Ascending aorta (tissue), 2 donors: ENCODE data around the gene SLIT3. TPM values are rescaled to one million over a fixed set of nuclear protein-coding genes. Genes with fewer than 3 reads are reported as not detected.

Experiments used
- DNase-seq, 2 donors: peaks; one replicate each; pipeline ENCODE4 v3.0.0-alpha.2; 2019; ENCODE audit warnings: low spot score in 2 of 2
- H3K27ac ChIP-seq, 2 donors: fragments of 200-600 bp; sonication (generic); one replicate each; pipeline ENCODE4 v1.5.1; 2016 to 2017; ENCODE audit warnings: mild to moderate bottlenecking in 1 of 2
- H3K27me3 ChIP-seq: fragments of 200-600 bp; sonication (generic); one replicate; pipeline ENCODE4 v1.5.1; 2017
- H3K36me3 ChIP-seq, 2 donors: fragments of 200-600 bp; sonication (generic); one replicate each; pipeline ENCODE4 v1.5.1; 2016
- H3K4me1 ChIP-seq, 2 donors: fragments of 200-600 bp; sonication (generic); one replicate each; pipeline ENCODE4 v1.5.1; 2016 to 2017; ENCODE audit warnings: mild to moderate bottlenecking in 1 of 2
- H3K4me3 ChIP-seq, 2 donors: fragments of 200-600 bp; sonication (generic); one replicate each; pipeline ENCODE4 v1.5.1; 2016 to 2017; ENCODE audit warnings: mild to moderate bottlenecking in 1 of 2
- H3K9me3 ChIP-seq, 2 donors: fragments of 200-600 bp; sonication (generic); one replicate each; pipeline ENCODE4 v1.5.1; 2016
- CTCF ChIP-seq, 3 experiments: fragments of 200-600 bp in 2 of 3; fragments of 450-650 bp in 1 of 3; sonication (generic) in 2 of 3; IDR thresholded peaks; one replicate each; pipeline ENCODE4 v1.5.1; 2016 to 2019; ENCODE audit warnings: antibody characterized with exemption in 3 of 3, mild to moderate bottlenecking in 1 of 3, moderate library complexity in 1 of 3
- intact Hi-C: fragments of 100-400 bp; cut with DNase I; formaldehyde crosslinking; loops from one replicate; pipeline ENCODE4 v1.15.1; 2023
- total RNA-seq: library from RNA; depleted of rRNA; stranded (reverse); fragments of >200 nt; gene quantifications from one replicate; pipeline ENCODE4 v1.1.0, GENCODE V29; 2016

Gene SLIT3
- total RNA-seq, 1 donor from 2014 or later: 128 TPM

- Histone ChIP-seq H3K27me3 (no peaks in the 10 kb centered on the region), H3K27ac (no peak overlapping the region), H3K4me3 (no peak overlapping the region), H3K4me1 (peaks cover 0 to 14% of the 10 kb centered on the region in 2 donors), H3K36me3 (no peaks in the 10 kb centered on the region), H3K9me3 (no peaks in the 10 kb centered on the region)
- no peak for TF ChIP-seq CTCF (IDR thresholded peaks at IDR 0.05)
- intact Hi-C loops: loop anchor here (5.0 to 10.0 kb wide), 5 partner anchors 106 to 818 kb away; partner anchors contain the start of genes RARS1 and SPDL1
- no peak for DNase-seq
These were observed 2.2 kb upstream of the SLIT3 start for GRCh38 chr5:169303119-169303515.

- Histone ChIP-seq H3K36me3 (no peaks in the 10 kb centered on the region), H3K4me1 (peaks cover 0 to 19% of the 10 kb centered on the region in 2 donors), H3K27ac (peak overlapping the region in 1 of 2 donors; percentile 80), H3K27me3 (no peaks in the 10 kb centered on the region), H3K9me3 (no peaks in the 10 kb centered on the region), H3K4me3 (peak overlapping the region in 1 of 2 donors; percentile 88)
- intact Hi-C loops: loop anchor here (1.0 to 10.0 kb wide), 7 partner anchors 105 to 818 kb away; partner anchors contain the start of genes RARS1 and SPDL1
- DNase-seq: peak; percentile 41 to 86
- TF ChIP-seq CTCF (IDR thresholded peaks at IDR 0.05): peak; percentile 77 to 95 (median 89)
These were observed 1.7 kb upstream of the SLIT3 start for GRCh38 chr5:169302491-169303118.

- no peak for TF ChIP-seq CTCF (IDR thresholded peaks at IDR 0.05)
- peaks cover 0 to 19% of the 10 kb centered on the region in 2 donors for H3K4me1 ChIP-seq
- intact Hi-C loops: loop anchor here (1.0 to 10.0 kb wide), 9 partner anchors 105 to 817 kb away; partner anchors contain the start of genes PANK3, RARS1 and SPDL1
- H3K36me3 ChIP-seq: no peaks in the 10 kb centered on the region
- H3K27ac ChIP-seq: peak overlapping the region in 1 of 2 donors; percentile 80
- peak overlapping the region in 1 of 2 donors; percentile 88 for H3K4me3 ChIP-seq
- H3K27me3 ChIP-seq: no peaks in the 10 kb centered on the region
- H3K9me3 ChIP-seq: no peaks in the 10 kb centered on the region
- no peak for DNase-seq
These were observed 1.0 kb upstream of the SLIT3 start for GRCh38 chr5:169301986-169302385.

GRCh38 chr5:169301386-169301934, 521 bp upstream of the SLIT3 start:
- intact Hi-C loops: loop anchor here (1.0 to 10.0 kb wide), 7 partner anchors 104 to 817 kb away; partner anchors contain the start of genes PANK3, RARS1 and SPDL1

More at GRCh38 chr5:169301386-169301934, 521 bp upstream of the SLIT3 start:
- H3K36me3 ChIP-seq: no peaks in the 10 kb centered on the region
- H3K27me3 ChIP-seq: no peaks in the 10 kb centered on the region
- H3K27ac ChIP-seq: peak overlapping the region; percentile 71 to 80
- TF ChIP-seq CTCF (IDR thresholded peaks at IDR 0.05): no peak
- H3K4me1 ChIP-seq: peaks cover 0 to 19% of the 10 kb centered on the region in 2 donors
- no peaks in the 10 kb centered on the region for H3K9me3 ChIP-seq
- DNase-seq: peak in 1 of 2 donors; percentile 78
- peak overlapping the region; percentile 76 to 88 for H3K4me3 ChIP-seq
